ENCODE data around the gene ATF2. TPM values are rescaled to one million over a fixed set of nuclear protein-coding genes. Genes with fewer than 3 reads are reported as not detected.

ATF2 gene
- total and polyA plus RNA-seq, 9 of the 15 experiments (the other 6 are each of a cell fraction or from before 2014, with no cell fraction given), result 24.2 to 111 (median 45.9) TPM

- TF ChIP-seq THRB (CRISPR knock-in tag; conservative IDR thresholded peaks at IDR 0.05), result no peak
- TF ChIP-seq POLR2B (IDR thresholded peaks at IDR 0.05; ENCODE audit: low read depth, partially characterized antibody), result no peak
- TF ChIP-seq CBX3 (IDR thresholded peaks at IDR 0.05; ENCODE audit: borderline replicate concordance in 1 of 2, low read length in 2 of 2), result peak in 1 of 2 experiments; percentile 77; a peak in 1 of 3 replicates
- TF ChIP-seq ARID2 (IDR thresholded peaks at IDR 0.05), result no peak
- TF ChIP-seq CC2D1A (IDR thresholded peaks at IDR 0.05), result peak; percentile 21; the same call in 1 of the 2 replicates
- TF ChIP-seq CHAMP1 (IDR thresholded peaks at IDR 0.05), result peak; percentile 89
- no peak for TF ChIP-seq SNAPC5 (CRISPR knock-in tag; IDR thresholded peaks at IDR 0.05)
- TF ChIP-seq PRDM10 (IDR thresholded peaks at IDR 0.05; ENCODE audit: partially characterized antibody), result peak; percentile 7
- no peak for TF ChIP-seq BRF2 (IDR thresholded peaks at IDR 0.05; ENCODE audit: borderline replicate concordance, insufficient read depth, insufficient read length)
- TF ChIP-seq BMI1 (IDR thresholded peaks at IDR 0.05; ENCODE audit: low read length), result no peak
- no peak for TF ChIP-seq MAZ (CRISPR knock-in tag; conservative IDR thresholded peaks at IDR 0.05 in 1 of 2, IDR thresholded peaks at IDR 0.05 in 1 of 2)
- no peak for TF ChIP-seq RCOR1 (IDR thresholded peaks at IDR 0.05; ENCODE audit: borderline replicate concordance in 1 of 2, low read depth in 2 of 2, low read length in 2 of 2)
- no peak for TF ChIP-seq CREB3 (tag; conservative IDR thresholded peaks at IDR 0.05; ENCODE audit: low read depth)
- TF ChIP-seq THRA (IDR thresholded peaks at IDR 0.05), result no peak
Measured at GRCh38 chr2:175164235-175164634, 3.8 kb downstream of the ATF2 start (continued).
